Measurements from ENCODE around the gene UNC93B1.
"Not testable (repeated sequence)": the region's sequence is repeated elsewhere in the genome, so short reads cannot be mapped to it uniquely, and the experiment has no call there.

Gene UNC93B1

DNA sequence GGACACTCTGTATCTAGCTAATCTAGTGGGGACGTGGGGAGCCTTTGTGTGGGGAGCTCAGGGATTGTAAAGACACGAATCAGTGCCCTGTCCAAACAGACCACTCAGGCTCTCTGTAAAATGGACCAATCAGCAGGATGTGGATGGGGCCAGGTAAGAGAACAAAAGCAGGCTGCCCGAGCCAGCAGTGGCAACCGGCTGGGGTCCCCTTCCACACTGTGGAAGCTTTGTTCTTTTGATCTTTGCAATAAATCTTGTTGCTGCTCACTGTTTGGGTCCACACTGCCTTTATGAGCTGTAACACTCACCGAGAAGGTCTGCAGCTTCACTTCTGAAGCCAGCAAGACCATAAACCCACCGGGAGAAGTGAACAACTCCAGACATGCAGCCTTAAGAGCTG is 40.0 kb downstream of the UNC93B1 start:
- H3K4me3 Mint-ChIP-seq, H3K4me1 Mint-ChIP-seq, H3K27ac Mint-ChIP-seq, ATAC-seq, H3K36me3 Mint-ChIP-seq, H3K9me3 Mint-ChIP-seq: not testable (repeated sequence)
- H3K27me3 Mint-ChIP-seq: peaks cover 27% of the 10 kb centered on the region

DNA sequence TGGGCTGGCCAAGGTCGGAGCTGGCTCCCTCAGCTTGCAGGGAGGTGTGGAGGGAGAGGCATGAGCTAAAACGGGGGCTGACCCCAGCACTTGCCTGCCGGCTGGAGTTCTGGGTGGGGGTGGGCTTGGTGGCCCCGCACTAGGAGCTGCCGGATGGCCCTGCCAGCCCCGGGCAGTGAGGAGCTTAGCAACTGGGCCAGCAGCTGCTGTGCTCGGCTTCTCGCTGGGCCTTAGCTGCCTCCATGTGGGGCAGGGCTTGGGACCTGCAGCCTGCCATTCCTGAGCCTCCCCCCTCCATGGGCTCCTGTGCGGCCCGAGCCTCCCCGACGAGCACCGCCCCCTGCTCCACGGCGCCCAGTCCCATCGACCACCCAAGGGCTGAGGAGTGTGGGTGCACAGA is 40.7 kb downstream of the UNC93B1 start:
- not testable (repeated sequence) for H3K27ac Mint-ChIP-seq, ATAC-seq

DNA sequence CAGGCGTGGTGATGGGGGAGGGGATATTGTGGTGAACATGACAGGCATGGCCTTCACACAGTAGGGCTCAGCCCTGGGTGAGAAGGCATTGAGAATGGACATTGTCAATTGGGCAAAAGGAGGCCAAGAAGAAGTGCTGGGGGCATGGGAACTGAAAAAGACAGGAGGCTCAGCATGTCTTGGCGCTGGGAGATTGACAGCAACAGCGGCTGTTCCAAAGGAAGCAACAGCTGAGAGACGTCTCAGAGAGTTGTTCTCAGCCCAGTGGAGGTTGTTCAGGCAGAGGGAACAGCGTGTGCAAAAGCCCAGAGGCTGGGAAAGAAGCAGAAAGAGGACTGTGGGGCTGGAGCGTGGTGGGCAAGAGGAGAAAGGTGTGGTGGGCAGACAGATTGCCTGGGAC is 47.7 kb downstream of the UNC93B1 start:
- Mint-ChIP-seq H3K27me3 (peaks cover 83% of the 10 kb centered on the region), H3K4me3 (peak overlapping the region; percentile 62), H3K4me1 (peaks cover 23% of the 10 kb centered on the region)
- not testable (repeated sequence) for H3K36me3 Mint-ChIP-seq, H3K9me3 Mint-ChIP-seq, ATAC-seq, H3K27ac Mint-ChIP-seq

More for the DNA sequence above, 40.7 kb downstream of the UNC93B1 start:
- not testable (repeated sequence) for H3K9me3 Mint-ChIP-seq, H3K4me1 Mint-ChIP-seq, H3K4me3 Mint-ChIP-seq, H3K36me3 Mint-ChIP-seq
- peaks cover 33% of the 10 kb centered on the region for H3K27me3 Mint-ChIP-seq

DNA sequence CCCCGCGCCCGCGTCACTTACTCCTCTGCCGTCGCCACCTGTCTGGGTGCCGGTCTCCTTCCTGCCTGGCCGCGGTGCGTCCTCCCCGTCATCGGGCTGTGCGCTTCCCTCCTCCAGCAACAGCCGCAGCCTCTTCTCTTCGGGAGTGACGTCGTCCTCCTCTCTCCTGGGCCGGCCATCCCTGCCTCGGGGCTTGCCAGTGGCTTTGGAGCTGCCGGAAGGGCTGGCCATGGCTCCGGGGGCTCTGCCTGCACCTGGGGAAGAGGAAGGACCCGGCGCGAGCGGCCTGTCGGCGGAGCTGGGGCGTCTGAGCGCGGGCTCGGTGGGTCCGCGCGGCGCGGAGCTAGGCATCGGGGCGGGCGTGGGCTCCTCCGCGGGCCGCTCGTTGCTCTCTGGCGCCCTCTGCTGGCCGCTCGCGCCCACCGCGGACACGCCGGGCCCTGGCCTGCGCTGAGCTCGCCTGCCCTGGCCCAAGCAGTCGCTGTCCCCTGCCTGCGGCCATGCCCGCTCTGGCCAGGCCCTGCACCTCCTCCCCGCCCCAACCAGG is 48.4 kb downstream of the UNC93B1 start:
- H3K27me3 Mint-ChIP-seq: peaks cover 81% of the 10 kb centered on the region
- H3K36me3 Mint-ChIP-seq, H3K9me3 Mint-ChIP-seq: not testable (repeated sequence)
- H3K4me1 Mint-ChIP-seq: peaks cover 23% of the 10 kb centered on the region
- peak; percentile 78 for ATAC-seq
- peak overlapping the region; percentile 64 for H3K27ac Mint-ChIP-seq
- H3K4me3 Mint-ChIP-seq: peak overlapping the region; percentile 78

DNA sequence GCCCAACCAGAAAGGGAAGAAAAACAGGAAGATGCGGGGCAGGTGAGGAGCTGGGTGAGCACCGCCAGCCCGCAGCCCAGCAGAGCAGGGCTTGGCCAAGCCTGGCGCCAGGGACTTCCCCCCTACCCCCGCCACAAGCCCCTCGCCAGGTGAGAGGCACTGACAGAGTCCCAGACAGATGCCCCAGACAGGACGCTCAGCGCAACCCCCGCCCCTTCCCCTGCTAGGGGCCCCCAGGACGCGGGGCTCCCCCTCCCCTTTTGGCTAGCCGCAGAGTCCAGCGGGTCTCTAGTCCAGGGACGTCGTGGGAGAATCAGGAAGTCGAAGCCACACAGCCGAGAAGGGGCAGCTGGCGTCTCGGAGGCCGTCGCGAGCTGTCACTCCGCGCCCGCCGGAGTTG is 48.9 kb downstream of the UNC93B1 start:
- H3K4me1 Mint-ChIP-seq: peaks cover 23% of the 10 kb centered on the region
- peaks cover 81% of the 10 kb centered on the region for H3K27me3 Mint-ChIP-seq
- not testable (repeated sequence) for H3K36me3 Mint-ChIP-seq, H3K9me3 Mint-ChIP-seq, ATAC-seq
- H3K27ac Mint-ChIP-seq: peak overlapping the region; percentile 64
- H3K4me3 Mint-ChIP-seq: peak overlapping the region; percentile 70

DNA sequence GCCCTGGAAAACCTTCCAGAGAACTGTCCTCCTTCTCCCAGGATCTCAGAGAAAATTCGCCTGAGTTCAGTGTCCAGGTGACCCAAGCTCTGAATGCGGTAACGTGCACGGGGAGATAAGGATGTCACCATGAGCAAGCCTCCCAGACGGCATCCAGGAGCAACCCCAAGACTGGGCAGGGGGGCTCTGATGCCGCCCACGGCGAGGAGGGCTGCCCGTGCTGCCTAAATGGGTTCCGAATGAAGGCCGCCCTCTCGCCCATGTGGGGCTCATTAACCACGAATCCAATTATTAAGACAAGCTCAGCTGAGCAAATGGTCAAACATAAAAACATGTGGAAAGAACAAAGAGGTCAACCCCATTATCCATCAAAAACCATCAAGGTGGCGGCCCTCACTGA is 49.6 kb downstream of the UNC93B1 start:
- not testable (repeated sequence) for H3K36me3 Mint-ChIP-seq, ATAC-seq, H3K9me3 Mint-ChIP-seq
- Mint-ChIP-seq H3K4me1 (peaks cover 23% of the 10 kb centered on the region), H3K4me3 (peak overlapping the region; percentile 70), H3K27me3 (peaks cover 76% of the 10 kb centered on the region), H3K27ac (peak overlapping the region; percentile 64)

DNA sequence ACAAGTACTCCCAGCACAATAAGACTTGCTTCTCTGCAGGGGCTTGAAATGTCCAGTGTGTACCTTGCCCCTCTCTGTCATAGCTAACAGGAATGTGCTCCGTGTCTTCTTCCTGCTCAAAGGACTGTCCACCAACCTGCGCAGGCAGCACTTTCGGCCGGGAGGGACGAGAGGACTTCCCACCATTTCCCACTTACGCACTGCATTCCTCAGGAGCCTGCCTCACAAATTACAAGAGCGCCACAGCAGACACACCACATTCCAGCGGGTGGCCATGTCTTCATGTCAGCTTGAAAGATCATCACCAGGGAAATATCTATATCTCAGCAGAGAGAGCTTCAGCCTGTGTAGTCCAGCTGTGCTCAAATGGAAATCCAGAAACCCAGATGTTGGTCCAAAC is 53.2 kb downstream of the UNC93B1 start:
- H3K4me1 Mint-ChIP-seq: peaks cover 14% of the 10 kb centered on the region
- H3K27ac Mint-ChIP-seq, H3K4me3 Mint-ChIP-seq, H3K36me3 Mint-ChIP-seq, ATAC-seq, H3K9me3 Mint-ChIP-seq: not testable (repeated sequence)
- H3K27me3 Mint-ChIP-seq: peaks cover 56% of the 10 kb centered on the region

DNA sequence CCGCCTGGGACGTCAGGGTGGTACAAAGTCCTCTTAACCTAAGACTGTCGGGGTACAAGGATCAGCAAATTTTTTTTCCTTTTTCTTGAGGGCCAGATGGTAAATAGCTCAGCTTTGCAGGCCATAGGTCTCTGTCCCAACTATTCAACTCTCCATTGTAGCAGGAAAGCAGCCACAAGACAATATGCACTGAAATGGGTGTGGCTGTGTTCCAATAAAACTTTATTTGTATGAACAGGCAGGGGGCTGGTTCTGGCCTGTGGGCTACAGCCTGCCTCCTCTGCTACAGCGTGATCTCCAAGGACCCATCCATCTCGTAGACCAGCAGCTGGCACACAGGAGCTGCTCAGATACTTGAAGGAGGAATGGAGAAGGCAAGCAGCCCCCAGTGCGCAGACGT is 56.1 kb downstream of the UNC93B1 start:
- not testable (repeated sequence) for ATAC-seq, H3K9me3 Mint-ChIP-seq, H3K27ac Mint-ChIP-seq, H3K36me3 Mint-ChIP-seq, H3K4me1 Mint-ChIP-seq, H3K4me3 Mint-ChIP-seq
- H3K27me3 Mint-ChIP-seq: peaks cover 28% of the 10 kb centered on the region

DNA sequence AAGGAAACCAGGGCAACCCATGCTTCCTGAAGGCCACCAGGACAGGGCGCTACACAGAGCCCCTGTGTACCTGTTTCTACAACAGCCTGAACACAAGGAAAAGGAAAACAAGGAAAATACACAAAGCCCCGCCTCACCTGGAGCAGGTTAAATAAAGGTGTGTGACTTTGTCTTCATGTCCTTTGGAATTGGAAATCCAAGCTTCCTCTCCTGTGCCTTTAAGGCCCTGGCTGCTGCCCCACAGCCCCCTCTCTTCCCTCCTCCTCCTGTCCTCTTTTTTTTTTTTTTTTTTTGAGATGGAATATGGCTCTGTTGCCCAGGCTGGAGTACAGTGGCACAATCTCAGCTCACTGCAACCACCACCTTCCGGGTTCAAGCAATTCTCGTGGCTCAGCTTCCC is 57.5 kb downstream of the UNC93B1 start:
- ATAC-seq, H3K9me3 Mint-ChIP-seq, H3K36me3 Mint-ChIP-seq, H3K4me1 Mint-ChIP-seq, H3K4me3 Mint-ChIP-seq, H3K27ac Mint-ChIP-seq: not testable (repeated sequence)
- H3K27me3 Mint-ChIP-seq: peaks cover 28% of the 10 kb centered on the region

DNA sequence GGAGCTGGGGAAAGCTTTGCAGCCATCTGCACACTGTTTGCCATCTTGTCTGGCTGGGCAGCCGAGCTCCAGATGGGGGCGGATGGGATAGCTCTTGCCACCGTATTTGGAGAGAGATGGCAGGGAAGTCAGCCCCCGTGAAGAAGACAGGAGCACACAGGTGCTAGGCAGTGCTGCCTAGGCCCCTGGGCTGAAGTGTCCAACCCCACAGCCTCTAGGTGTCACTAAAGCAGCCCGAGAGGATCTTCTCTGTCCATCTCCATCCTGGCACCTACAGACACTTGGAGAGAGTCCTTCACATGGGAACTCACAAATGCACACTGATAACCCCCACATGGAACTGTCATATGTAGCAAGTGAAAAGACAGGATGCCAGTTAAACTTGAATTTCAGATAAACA is 60.5 kb downstream of the UNC93B1 start:
- ATAC-seq, H3K9me3 Mint-ChIP-seq, H3K36me3 Mint-ChIP-seq, H3K27ac Mint-ChIP-seq, H3K4me3 Mint-ChIP-seq, H3K4me1 Mint-ChIP-seq: not testable (repeated sequence)
- peaks cover 22% of the 10 kb centered on the region for H3K27me3 Mint-ChIP-seq
